Testis (tissue), 3 donors: ENCODE measurements around the gene TTC9C. TPM values are rescaled to one million over a fixed set of nuclear protein-coding genes. Genes with fewer than 3 reads are reported as not detected.

Experiments
- DNase-seq: peaks from one replicate; pipeline ENCODE4 v3.0.0-alpha.2; 2019
- H3K27ac ChIP-seq, 2 donors: fragments of 200-600 bp; sonication (generic); one replicate each; pipeline ENCODE4 v1.5.1; 2019
- H3K27me3 ChIP-seq: fragments of 200-600 bp; sonication (generic); one replicate; pipeline ENCODE4 v1.5.1; 2019
- H3K36me3 ChIP-seq: fragments of 200-600 bp; sonication (generic); one replicate; pipeline ENCODE4 v1.5.1; 2017; ENCODE audit warnings: low read depth; ENCODE audit errors: missing control alignments
- H3K4me1 ChIP-seq: fragments of 200-600 bp; sonication (generic); one replicate; pipeline ENCODE4 v1.5.1; 2019
- H3K4me3 ChIP-seq, 2 donors: fragments of 200-600 bp; sonication (generic); one replicate each; pipeline ENCODE4 v1.5.1; 2017 to 2019
- H3K9me3 ChIP-seq: fragments of 200-600 bp; sonication (generic); one replicate; pipeline ENCODE4 v1.5.1; 2017
- CTCF ChIP-seq, 3 experiments: fragments of 450-650 bp in 2 of 3; fragments of 200-600 bp in 1 of 3; sonication (generic) in 1 of 3; IDR thresholded peaks; one replicate each; pipeline ENCODE4 v1.5.1; 2016 to 2019; ENCODE audit warnings: antibody characterized with exemption in 3 of 3, mild to moderate bottlenecking in 2 of 3, moderate library complexity in 1 of 3
- POLR2A ChIP-seq: fragments of 450-650 bp; IDR thresholded peaks from one replicate; pipeline ENCODE4 v1.6.1; 2017; ENCODE audit warnings: antibody characterized with exemption, mild to moderate bottlenecking, moderate library complexity
- WGBS, 2 donors: methylation state at CpG; one replicate each; pipeline ENCODE4 v1.1.5; 2018; 5-methylcytosine and 5-hydroxymethylcytosine counted together
- intact Hi-C: fragments of 100-400 bp; cut with DNase I; formaldehyde crosslinking; loops from one replicate; pipeline ENCODE4 v1.15.1; 2023; ENCODE audit warnings: low total_unique reads
- polyA plus RNA-seq: library from polyadenylated mRNA; stranded (reverse); fragments of 350-450 nt; fragmentation: Illumina TruSeq; extraction: RNeasy Lipid Tissue Mini Kit (QIAGEN cat#74804); gene quantifications from one replicate; pipeline ENCODE4 v1.2.3, GENCODE V29; 2014; ENCODE audit warnings: low read depth, low replicate concordance; ENCODE audit not compliant: insufficient read depth
- total RNA-seq, 2 donors: library from RNA; depleted of rRNA; stranded (reverse); fragments of >200 nt; gene quantifications; one replicate each; pipeline ENCODE4 v1.2.3, GENCODE V29; 2016

Gene TTC9C
- total and polyA plus RNA-seq, 3 donors from 2014 or later: 34.0 to 41.5 (median 39.5) TPM

GRCh38 chr11:62721994-62722393 lies 6.3 kb upstream of the TTC9C start:
- no peaks in the 10 kb centered on the region for H3K9me3 ChIP-seq
- H3K4me3 ChIP-seq: no peak overlapping the region
- DNase-seq: no peak
- TF ChIP-seq CTCF (IDR thresholded peaks at IDR 0.05): no peak
- no peak for TF ChIP-seq POLR2A
- WGBS, 2 donors: 77 to 85% methylated on average over 7 of the region's 7 CpGs
- H3K4me1 ChIP-seq: peaks cover 12% of the 10 kb centered on the region
- H3K27ac ChIP-seq: no peak overlapping the region
- H3K36me3 ChIP-seq: no peaks in the 10 kb centered on the region
- intact Hi-C loops: no loop called here
- H3K27me3 ChIP-seq: no peaks in the 10 kb centered on the region

GRCh38 chr11:62724171-62724570 lies 4.1 kb upstream of the TTC9C start:
- TF ChIP-seq POLR2A: no peak
- no peak for TF ChIP-seq CTCF (IDR thresholded peaks at IDR 0.05)
- H3K9me3 ChIP-seq: no peaks in the 10 kb centered on the region
- H3K4me3 ChIP-seq: no peak overlapping the region
- peaks cover 12% of the 10 kb centered on the region for H3K4me1 ChIP-seq
- no peaks in the 10 kb centered on the region for H3K27me3 ChIP-seq
- no peak for DNase-seq
- H3K27ac ChIP-seq: no peak overlapping the region
- no peaks in the 10 kb centered on the region for H3K36me3 ChIP-seq
- intact Hi-C loops: no loop called here
- 34 to 50% methylated on average over 8 of the region's 8 CpGs for WGBS, 2 donors

GRCh38 chr11:62725646-62726045 lies 2.6 kb upstream of the TTC9C start:
- no peaks in the 10 kb centered on the region for H3K27me3 ChIP-seq
- TF ChIP-seq POLR2A: no peak
- no peak for TF ChIP-seq CTCF (IDR thresholded peaks at IDR 0.05)
- H3K9me3 ChIP-seq: no peaks in the 10 kb centered on the region
- no peaks in the 10 kb centered on the region for H3K36me3 ChIP-seq
- peak overlapping the region; percentile 90 to 93 for H3K4me3 ChIP-seq
- no peak for DNase-seq
- intact Hi-C loops: no loop called here
- peaks cover 24% of the 10 kb centered on the region for H3K4me1 ChIP-seq
- peak overlapping the region; percentile 82 to 96 for H3K27ac ChIP-seq
- WGBS, 2 donors: 0% methylated on average over 7 of the region's 7 CpGs

GRCh38 chr11:62726156-62726914 lies 2.0 kb upstream of the TTC9C start:
- H3K36me3 ChIP-seq: no peaks in the 10 kb centered on the region
- DNase-seq: no peak
- TF ChIP-seq POLR2A (no peak), CTCF (IDR thresholded peaks at IDR 0.05) (no peak)
- H3K4me3 ChIP-seq: peak overlapping the region; percentile 90 to 93
- H3K9me3 ChIP-seq: no peaks in the 10 kb centered on the region
- peaks cover 26% of the 10 kb centered on the region for H3K4me1 ChIP-seq
- intact Hi-C loops: no loop called here
- WGBS, 2 donors: 0% methylated on average over 17 to 20 of the region's 51 CpGs
- H3K27ac ChIP-seq: peak overlapping the region; percentile 82 to 96
- H3K27me3 ChIP-seq: no peaks in the 10 kb centered on the region

- Histone ChIP-seq H3K9me3 (no peaks in the 10 kb centered on the region), H3K4me1 (peaks cover 26% of the 10 kb centered on the region)
- WGBS, 2 donors: 1% methylated on average over 37 of the region's 37 CpGs; no CpG with 5 or more reads in 1 of the 2 donors
These were observed 1.4 kb upstream of the TTC9C start for GRCh38 chr11:62726915-62727164.

More at GRCh38 chr11:62726915-62727164, 1.4 kb upstream of the TTC9C start:
- H3K4me3 ChIP-seq: peak overlapping the region; percentile 90 to 93
- peak overlapping the region; percentile 82 to 96 for H3K27ac ChIP-seq
- DNase-seq: no peak
- no peak for TF ChIP-seq CTCF (IDR thresholded peaks at IDR 0.05)
- TF ChIP-seq POLR2A: no peak
- H3K36me3 ChIP-seq: no peaks in the 10 kb centered on the region
- H3K27me3 ChIP-seq: no peaks in the 10 kb centered on the region
- intact Hi-C loops: no loop called here
